HG02571 (cell line): ENCODE data around the gene GPR119.
"Not testable (repeated sequence)": the region's sequence is repeated elsewhere in the genome, so short reads cannot be mapped to it uniquely, and the experiment has no call there.

ENCODE experiments used
- ATAC-seq: cut with Tn5 transposase; IDR thresholded peaks from one replicate; pipeline ENCODE4 v1.9.1; 2021; ENCODE audit warnings: mild to moderate bottlenecking, moderate library complexity; ENCODE audit not compliant: unreplicated experiment

Gene GPR119

GRCh38 chrX:130339408-130340222 lies 45.9 kb downstream of the GPR119 start, which contains the start of gene SLC25A14:
SLC25A14 (plus strand) TSS chrX:130339919; CDS start chrX:130340279, 360 bp downstream.
- peak; percentile 93 for ATAC-seq

GRCh38 chrX:130338869-130339268 lies 46.6 kb downstream of the GPR119 start:
- not testable (repeated sequence) for ATAC-seq

GRCh38 chrX:130336531-130336930 lies 48.9 kb downstream of the GPR119 start:
- no peak for ATAC-seq
